Breast epithelium (tissue), 4 donors: ENCODE results near the gene COPS7B. TPM values are rescaled to one million over a fixed set of nuclear protein-coding genes. Genes with fewer than 3 reads are reported as not detected.
A peak's percentile ranks its signal among the peaks of the same experiment; 100 is the strongest.

Experiments
- DNase-seq, 2 donors: peaks; one replicate each; pipeline ENCODE4 v3.0.0-alpha.2; 2019; ENCODE audit warnings: low spot score in 2 of 2
- H3K27ac ChIP-seq, 2 donors: fragments of 200-600 bp; sonication (generic) in 1 of 2; one replicate each; pipeline ENCODE4 v1.5.1; 2016 to 2019; ENCODE audit warnings: mild to moderate bottlenecking in 1 of 2
- H3K27me3 ChIP-seq, 2 donors: fragments of 200-600 bp; sonication (generic) in 1 of 2; one replicate each; pipeline versions ENCODE4 v1.5.1 to v1.6.0; 2017 to 2019; ENCODE audit warnings: control low read depth in 1 of 2, mild to moderate bottlenecking in 1 of 2
- H3K36me3 ChIP-seq: fragments of 200-600 bp; one replicate; pipeline ENCODE4 v1.5.1; 2019
- H3K4me1 ChIP-seq, 2 donors: fragments of 200-600 bp; sonication (generic); one replicate each; pipeline ENCODE4 v1.5.1; 2016 to 2019; ENCODE audit warnings: control low read depth in 1 of 2
- H3K4me3 ChIP-seq, 3 donors: fragments of 200-600 bp; sonication (generic); 1 replicate in 2 of 3; 2 replicates in 1 of 3; pipeline ENCODE4 v1.5.1; 2016 to 2019; ENCODE audit warnings: mild to moderate bottlenecking in 3 of 3, moderate library complexity in 2 of 3
- H3K9me3 ChIP-seq, 2 donors: fragments of 200-600 bp; sonication (generic) in 1 of 2; one replicate each; pipeline ENCODE4 v1.5.1; 2016 to 2019; ENCODE audit warnings: control low read depth in 1 of 2
- POLR2A ChIP-seq: fragments of 450-650 bp; IDR thresholded peaks from one replicate; pipeline ENCODE4 v1.6.1; 2016; ENCODE audit warnings: antibody characterized with exemption, mild to moderate bottlenecking, moderate library complexity
- POLR2AphosphoS5 ChIP-seq, 3 donors: sonication (generic); formaldehyde crosslinking; IDR thresholded peaks; one replicate each; pipeline ENCODE4 v1.6.1; 2017; ENCODE audit warnings: antibody characterized with exemption in 3 of 3
- intact Hi-C: fragments of 100-400 bp; cut with DNase I; formaldehyde crosslinking; loops from one replicate; pipeline ENCODE4 v1.15.1; 2023; ENCODE audit warnings: low total_unique reads
- total RNA-seq, 3 donors: library from RNA; depleted of rRNA; stranded (reverse); fragments of >200 nt; gene quantifications; one replicate each; pipeline ENCODE4 v1.1.0, GENCODE V29; 2016
- TF ChIP-seq, protein P1 (sequence below), 3 donors: fragments of 450-650 bp; IDR thresholded peaks; one replicate each; pipeline ENCODE4 v1.5.1; 2016 to 2017; ENCODE audit warnings: antibody characterized with exemption in 3 of 3, mild to moderate bottlenecking in 3 of 3, moderate library complexity in 3 of 3

The COPS7B gene
- total RNA-seq, 3 donors from 2014 or later = 19.8 to 39.8 (median 32.1) TPM

GRCh38 chr2:231765496-231765929 lies 20.7 kb upstream of the COPS7B start:
- no peak for DNase-seq
- H3K27me3 ChIP-seq = no peaks in the 10 kb centered on the region
- H3K27ac ChIP-seq = no peak overlapping the region
- H3K4me3 ChIP-seq = no peak overlapping the region
- intact Hi-C loops = no loop called here
- H3K9me3 ChIP-seq = no peaks in the 10 kb centered on the region
- H3K36me3 ChIP-seq = no peaks in the 10 kb centered on the region
- TF ChIP-seq POLR2A (no peak), POLR2AphosphoS5 (IDR thresholded peaks at IDR 0.05) (no peak)
- TF ChIP-seq, protein P1, sequence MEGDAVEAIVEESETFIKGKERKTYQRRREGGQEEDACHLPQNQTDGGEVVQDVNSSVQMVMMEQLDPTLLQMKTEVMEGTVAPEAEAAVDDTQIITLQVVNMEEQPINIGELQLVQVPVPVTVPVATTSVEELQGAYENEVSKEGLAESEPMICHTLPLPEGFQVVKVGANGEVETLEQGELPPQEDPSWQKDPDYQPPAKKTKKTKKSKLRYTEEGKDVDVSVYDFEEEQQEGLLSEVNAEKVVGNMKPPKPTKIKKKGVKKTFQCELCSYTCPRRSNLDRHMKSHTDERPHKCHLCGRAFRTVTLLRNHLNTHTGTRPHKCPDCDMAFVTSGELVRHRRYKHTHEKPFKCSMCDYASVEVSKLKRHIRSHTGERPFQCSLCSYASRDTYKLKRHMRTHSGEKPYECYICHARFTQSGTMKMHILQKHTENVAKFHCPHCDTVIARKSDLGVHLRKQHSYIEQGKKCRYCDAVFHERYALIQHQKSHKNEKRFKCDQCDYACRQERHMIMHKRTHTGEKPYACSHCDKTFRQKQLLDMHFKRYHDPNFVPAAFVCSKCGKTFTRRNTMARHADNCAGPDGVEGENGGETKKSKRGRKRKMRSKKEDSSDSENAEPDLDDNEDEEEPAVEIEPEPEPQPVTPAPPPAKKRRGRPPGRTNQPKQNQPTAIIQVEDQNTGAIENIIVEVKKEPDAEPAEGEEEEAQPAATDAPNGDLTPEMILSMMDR (IDR thresholded peaks at IDR 0.05) = no peak
- H3K4me1 ChIP-seq = no peaks in the 10 kb centered on the region

GRCh38 chr2:231769170-231770136 lies 16.8 kb upstream of the COPS7B start:
- DNase-seq = no peak
- Histone ChIP-seq H3K36me3 (no peaks in the 10 kb centered on the region), H3K27ac (no peak overlapping the region), H3K27me3 (no peaks in the 10 kb centered on the region), H3K4me1 (no peaks in the 10 kb centered on the region), H3K9me3 (no peaks in the 10 kb centered on the region), H3K4me3 (no peak overlapping the region)
- intact Hi-C loops = no loop called here
- no peak for TF ChIP-seq POLR2AphosphoS5 (IDR thresholded peaks at IDR 0.05)
- TF ChIP-seq, protein P1 (IDR thresholded peaks at IDR 0.05) = no peak
- TF ChIP-seq POLR2A = no peak

GRCh38 chr2:231780123-231780908 lies 5.9 kb upstream of the COPS7B start:
- intact Hi-C loops = no loop called here
- Histone ChIP-seq H3K9me3 (no peaks in the 10 kb centered on the region), H3K27ac (peak overlapping the region; percentile 83 to 86), H3K27me3 (no peaks in the 10 kb centered on the region), H3K36me3 (no peaks in the 10 kb centered on the region), H3K4me3 (peak overlapping the region; percentile 83 to 91 (median 87)), H3K4me1 (peaks cover 0 to 11% of the 10 kb centered on the region in 2 donors)
- DNase-seq = no peak
- no peak for TF ChIP-seq POLR2A
- no peak for TF ChIP-seq POLR2AphosphoS5 (IDR thresholded peaks at IDR 0.05)

DNA sequence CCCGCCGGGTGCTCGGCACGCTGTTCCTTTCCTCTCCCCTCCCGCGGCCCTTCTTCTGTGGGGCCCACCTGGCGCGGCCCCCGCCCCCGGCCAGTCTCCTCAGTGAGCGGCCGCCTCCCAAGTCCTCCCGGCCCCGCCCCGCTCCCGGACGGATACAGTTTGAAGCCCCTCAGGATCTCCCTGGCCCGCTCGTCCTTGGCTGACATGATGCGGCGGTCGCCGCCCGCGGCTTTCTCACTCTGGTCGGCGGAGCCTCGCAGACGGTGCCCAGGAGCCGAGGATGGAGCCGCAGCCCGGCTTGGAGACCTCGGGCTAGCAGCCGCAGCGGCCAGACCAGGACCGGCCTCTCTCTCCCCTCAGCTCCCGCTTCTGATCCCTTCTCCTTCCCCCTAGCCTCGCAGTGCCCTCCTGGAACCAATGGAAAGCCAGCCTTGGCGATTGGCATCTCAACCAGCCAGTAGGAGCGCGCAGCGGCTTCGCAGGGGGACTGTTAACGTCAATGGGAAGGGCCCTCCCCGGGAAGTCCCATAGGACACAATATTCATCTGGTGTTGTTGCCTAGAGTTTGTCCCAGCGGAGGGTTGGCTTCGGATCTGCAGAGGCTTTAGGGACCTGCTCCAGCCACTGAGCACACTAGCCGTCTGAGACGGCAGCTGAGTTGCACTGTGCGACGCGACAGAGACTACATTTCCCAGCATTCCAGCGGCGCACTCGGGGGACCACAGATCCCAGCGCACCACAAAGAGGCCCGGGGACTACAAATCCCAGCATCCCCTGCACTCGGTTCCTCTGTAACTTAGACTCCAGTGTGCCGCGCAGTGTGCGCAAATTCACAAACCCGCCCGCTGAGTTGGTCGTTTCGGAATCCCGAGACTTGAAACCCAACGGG lies 5.1 kb upstream of the COPS7B start, which contains the start of gene PDE6D:
Gene PDE6D (minus strand): TSS at position 374 of the 889 bp plus-strand sequence. CDS start 168 bp downstream, at position 206.
- Histone ChIP-seq H3K27ac (peak within 1 kb of the TSS; percentile 83 to 86), H3K4me3 (peak within 1 kb of the TSS; percentile 83 to 91 (median 87)), H3K27me3 (no peaks in the 10 kb centered on the region), H3K4me1 (peaks cover 0 to 18% of the 10 kb centered on the region in 2 donors), H3K36me3 (no peaks in the 10 kb centered on the region), H3K9me3 (no peaks in the 10 kb centered on the region)
- peak; percentile 96 for DNase-seq
- intact Hi-C loops = no loop called here
- TF ChIP-seq, protein P1 (IDR thresholded peaks at IDR 0.05) = no peak
- TF ChIP-seq POLR2AphosphoS5 (IDR thresholded peaks at IDR 0.05) (peak; percentile 49 to 66 (median 51)), POLR2A (peak; percentile 68)
